Vagina (tissue), 2 donors: Measurements from ENCODE around the gene OXER1.

Source experiments
- CTCF ChIP-seq, 3 experiments: fragments of 450-650 bp in 2 of 3; fragments of 200-600 bp in 1 of 3; sonication (generic) in 1 of 3; IDR thresholded peaks; one replicate each; pipeline ENCODE4 v1.5.1; 2017 to 2019; ENCODE audit warnings: antibody characterized with exemption in 3 of 3, mild to moderate bottlenecking in 2 of 3, moderate library complexity in 2 of 3
- POLR2AphosphoS5 ChIP-seq, 2 donors: sonication (generic); formaldehyde crosslinking; IDR thresholded peaks; one replicate each; pipeline ENCODE4 v1.9.0; 2017; ENCODE audit warnings: antibody characterized with exemption in 2 of 2, mild to moderate bottlenecking in 2 of 2, low read depth in 1 of 2; ENCODE audit not compliant: insufficient read depth in 1 of 2

- no peak for TF ChIP-seq POLR2AphosphoS5 (IDR thresholded peaks at IDR 0.05; ENCODE audit: insufficient read depth in 1 of 2, low read depth in 1 of 2)
- no peak for TF ChIP-seq CTCF (IDR thresholded peaks at IDR 0.05)
Observed at GRCh38 chr2:42804891-42805290, 41.0 kb upstream of the OXER1 start.
